Nephron (organoid): ENCODE results near the gene AQP5.

Experiments used
- H3K27ac Mint-ChIP-seq, 3 experiments: 2 replicates each; pipeline ENCODE4 v1.8.0; 2020; ENCODE audit warnings: mixed read lengths in 3 of 3, mild to moderate bottlenecking in 2 of 3, moderate library complexity in 1 of 3
- H3K27me3 Mint-ChIP-seq: 2 replicates; pipeline ENCODE4 v1.8.0; 2021; ENCODE audit warnings: low read depth, mild to moderate bottlenecking, moderate library complexity, mixed read lengths
- H3K36me3 Mint-ChIP-seq: 2 replicates; pipeline ENCODE4 v1.8.0; 2020; ENCODE audit warnings: low read depth, mixed read lengths
- H3K4me1 Mint-ChIP-seq: 2 replicates; pipeline ENCODE4 v1.8.0; 2020; ENCODE audit warnings: mixed read lengths
- H3K4me3 Mint-ChIP-seq, 3 experiments: 2 replicates each; pipeline ENCODE4 v1.8.0; 2020; ENCODE audit warnings: mild to moderate bottlenecking in 3 of 3, mixed read lengths in 3 of 3, moderate library complexity in 2 of 3
- H3K9me3 Mint-ChIP-seq: 2 replicates; pipeline ENCODE4 v1.8.0; 2020; ENCODE audit warnings: mixed read lengths
- TF ChIP-seq, protein P1 (sequence below), 3 experiments: fragments of 200-600 bp; sonication (generic); IDR thresholded peaks; one replicate each; pipeline ENCODE4 v1.5.0; 2021; ENCODE audit warnings: antibody characterized with exemption in 3 of 3; ENCODE audit not compliant: unreplicated experiment in 3 of 3

Gene AQP5

DNA sequence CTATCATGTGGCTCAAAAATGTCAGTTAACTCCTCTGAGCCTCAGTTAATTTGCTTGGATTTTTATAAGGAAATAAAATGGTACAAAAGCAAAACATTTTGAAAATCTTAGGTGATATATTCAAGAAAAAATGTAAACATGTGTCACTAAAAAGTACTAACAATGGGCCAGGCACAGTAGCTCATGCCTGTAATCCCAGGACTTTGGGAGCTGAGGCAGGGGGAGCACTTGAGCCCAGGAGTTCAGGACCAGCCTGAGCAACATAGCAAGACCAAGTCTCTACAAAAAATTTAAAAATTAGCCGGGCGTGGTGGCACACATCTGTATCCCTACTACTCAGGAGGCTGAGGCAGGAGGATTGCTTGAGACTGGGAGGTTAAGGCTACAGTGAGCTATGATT lies 36.8 kb downstream of the AQP5 start:
- H3K4me1 Mint-ChIP-seq: no peaks in the 10 kb centered on the region
- H3K9me3 Mint-ChIP-seq: no peaks in the 10 kb centered on the region
- peaks cover 55% of the 10 kb centered on the region for H3K36me3 Mint-ChIP-seq
- no peak overlapping the region for H3K27ac Mint-ChIP-seq
- H3K4me3 Mint-ChIP-seq: no peak overlapping the region
- H3K27me3 Mint-ChIP-seq: no peaks in the 10 kb centered on the region
- TF ChIP-seq, protein P1, sequence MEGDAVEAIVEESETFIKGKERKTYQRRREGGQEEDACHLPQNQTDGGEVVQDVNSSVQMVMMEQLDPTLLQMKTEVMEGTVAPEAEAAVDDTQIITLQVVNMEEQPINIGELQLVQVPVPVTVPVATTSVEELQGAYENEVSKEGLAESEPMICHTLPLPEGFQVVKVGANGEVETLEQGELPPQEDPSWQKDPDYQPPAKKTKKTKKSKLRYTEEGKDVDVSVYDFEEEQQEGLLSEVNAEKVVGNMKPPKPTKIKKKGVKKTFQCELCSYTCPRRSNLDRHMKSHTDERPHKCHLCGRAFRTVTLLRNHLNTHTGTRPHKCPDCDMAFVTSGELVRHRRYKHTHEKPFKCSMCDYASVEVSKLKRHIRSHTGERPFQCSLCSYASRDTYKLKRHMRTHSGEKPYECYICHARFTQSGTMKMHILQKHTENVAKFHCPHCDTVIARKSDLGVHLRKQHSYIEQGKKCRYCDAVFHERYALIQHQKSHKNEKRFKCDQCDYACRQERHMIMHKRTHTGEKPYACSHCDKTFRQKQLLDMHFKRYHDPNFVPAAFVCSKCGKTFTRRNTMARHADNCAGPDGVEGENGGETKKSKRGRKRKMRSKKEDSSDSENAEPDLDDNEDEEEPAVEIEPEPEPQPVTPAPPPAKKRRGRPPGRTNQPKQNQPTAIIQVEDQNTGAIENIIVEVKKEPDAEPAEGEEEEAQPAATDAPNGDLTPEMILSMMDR (IDR thresholded peaks at IDR 0.05; ENCODE audit: unreplicated experiment in 3 of 3): no peak

DNA sequence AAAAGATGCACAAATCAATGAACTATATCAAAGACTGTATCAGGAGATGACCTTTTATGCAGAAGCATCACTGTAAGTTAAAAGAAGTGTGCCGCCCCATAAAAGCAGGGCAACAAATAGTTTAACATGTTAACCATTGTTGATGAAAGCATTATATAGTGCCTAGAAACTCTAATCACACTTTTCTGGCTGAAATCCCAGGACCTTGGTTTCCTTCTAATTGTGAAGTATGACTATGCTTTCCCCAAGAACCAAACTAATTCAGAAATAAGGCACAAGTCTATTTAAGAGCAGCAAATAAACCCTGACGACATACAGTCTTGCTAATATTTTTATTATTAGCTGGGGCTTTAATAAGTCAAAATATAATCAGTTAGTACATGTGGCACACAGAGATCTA lies 41.9 kb downstream of the AQP5 start:
- H3K27ac Mint-ChIP-seq: peak overlapping the region in 2 of 3 experiments; percentile 46 to 64
- H3K4me3 Mint-ChIP-seq: no peak overlapping the region
- no peaks in the 10 kb centered on the region for H3K27me3 Mint-ChIP-seq
- TF ChIP-seq, protein P1 (IDR thresholded peaks at IDR 0.05; ENCODE audit: unreplicated experiment in 3 of 3): no peak
- H3K36me3 Mint-ChIP-seq: peaks cover 41% of the 10 kb centered on the region
- H3K9me3 Mint-ChIP-seq: no peaks in the 10 kb centered on the region
- H3K4me1 Mint-ChIP-seq: no peaks in the 10 kb centered on the region

DNA sequence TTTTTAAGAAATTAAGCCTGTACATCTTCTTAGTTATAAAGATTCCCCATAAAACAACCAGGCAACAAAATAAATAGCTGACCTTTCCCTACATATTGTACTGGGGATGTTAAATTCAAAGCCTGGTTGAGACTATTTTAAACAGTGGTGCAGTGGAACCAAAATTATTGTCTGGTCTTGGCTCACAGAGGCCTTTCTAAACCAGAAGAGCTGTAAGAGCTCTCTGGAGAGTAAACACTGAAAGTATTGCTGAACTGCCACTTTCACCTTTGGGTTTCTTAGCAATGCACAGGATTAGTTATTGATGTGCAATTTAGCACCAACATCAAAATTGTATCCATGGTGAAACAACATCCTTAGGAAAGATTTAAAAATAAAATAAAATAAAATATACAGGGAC lies 43.0 kb downstream of the AQP5 start:
- H3K27ac Mint-ChIP-seq: peak overlapping the region in 1 of 3 experiments; percentile 2
- H3K4me1 Mint-ChIP-seq: peaks cover 4% of the 10 kb centered on the region
- TF ChIP-seq, protein P1 (IDR thresholded peaks at IDR 0.05; ENCODE audit: unreplicated experiment in 3 of 3): no peak

DNA sequence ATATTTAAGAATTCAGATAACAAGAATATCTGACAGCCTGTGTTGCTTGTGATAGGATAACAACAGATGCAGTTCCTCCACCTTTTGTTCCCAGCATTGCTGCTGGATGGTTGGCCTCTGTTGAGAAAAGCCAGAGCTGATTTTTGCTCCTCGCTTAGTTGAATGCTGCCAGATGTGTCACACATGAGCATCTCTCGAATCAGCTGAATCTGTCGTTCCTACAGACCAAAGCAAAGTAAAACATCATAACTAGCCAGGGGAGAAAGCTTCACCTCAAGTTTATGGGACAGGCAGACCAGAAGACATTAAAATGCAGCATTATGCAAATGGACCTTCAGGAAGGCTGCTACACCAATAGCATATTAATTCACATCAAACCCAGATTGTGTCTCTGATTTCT lies 43.5 kb downstream of the AQP5 start:
- Mint-ChIP-seq H3K27ac (peak overlapping the region in 1 of 3 experiments; percentile 2), H3K27me3 (no peaks in the 10 kb centered on the region), H3K9me3 (no peaks in the 10 kb centered on the region), H3K36me3 (peaks cover 39% of the 10 kb centered on the region), H3K4me3 (no peak overlapping the region), H3K4me1 (peaks cover 5% of the 10 kb centered on the region)
- TF ChIP-seq, protein P1 (IDR thresholded peaks at IDR 0.05; ENCODE audit: unreplicated experiment in 3 of 3): no peak

More for the DNA sequence above, 43.0 kb downstream of the AQP5 start:
- Mint-ChIP-seq H3K27me3 (no peaks in the 10 kb centered on the region), H3K4me3 (no peak overlapping the region), H3K9me3 (no peaks in the 10 kb centered on the region), H3K36me3 (peaks cover 37% of the 10 kb centered on the region)

DNA sequence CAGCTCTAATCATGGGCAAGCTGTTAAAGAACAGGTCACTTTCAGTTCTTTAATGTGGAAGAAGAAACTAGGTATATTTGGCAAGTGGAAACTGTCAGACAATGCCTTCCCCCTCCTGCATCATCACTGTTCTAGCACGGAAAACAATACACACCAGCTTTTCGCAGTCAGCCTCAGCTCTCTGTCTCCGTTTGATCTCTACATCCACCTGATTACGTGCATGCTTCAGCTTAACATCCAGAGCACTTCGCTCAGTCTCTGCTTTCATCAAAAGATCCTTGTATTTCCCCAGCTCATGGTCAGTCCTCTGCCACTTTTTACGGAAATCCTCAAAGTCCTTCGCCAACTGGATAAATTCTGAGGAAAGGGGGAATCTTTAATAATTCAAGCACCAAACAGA lies 44.6 kb downstream of the AQP5 start:
- H3K9me3 Mint-ChIP-seq: no peaks in the 10 kb centered on the region
- H3K4me1 Mint-ChIP-seq: peaks cover 5% of the 10 kb centered on the region
- H3K36me3 Mint-ChIP-seq: peaks cover 30% of the 10 kb centered on the region
- H3K27ac Mint-ChIP-seq: peak overlapping the region in 2 of 3 experiments; percentile 19 to 27
- no peak overlapping the region for H3K4me3 Mint-ChIP-seq
- H3K27me3 Mint-ChIP-seq: no peaks in the 10 kb centered on the region
- TF ChIP-seq, protein P1 (IDR thresholded peaks at IDR 0.05; ENCODE audit: unreplicated experiment in 3 of 3): no peak

DNA sequence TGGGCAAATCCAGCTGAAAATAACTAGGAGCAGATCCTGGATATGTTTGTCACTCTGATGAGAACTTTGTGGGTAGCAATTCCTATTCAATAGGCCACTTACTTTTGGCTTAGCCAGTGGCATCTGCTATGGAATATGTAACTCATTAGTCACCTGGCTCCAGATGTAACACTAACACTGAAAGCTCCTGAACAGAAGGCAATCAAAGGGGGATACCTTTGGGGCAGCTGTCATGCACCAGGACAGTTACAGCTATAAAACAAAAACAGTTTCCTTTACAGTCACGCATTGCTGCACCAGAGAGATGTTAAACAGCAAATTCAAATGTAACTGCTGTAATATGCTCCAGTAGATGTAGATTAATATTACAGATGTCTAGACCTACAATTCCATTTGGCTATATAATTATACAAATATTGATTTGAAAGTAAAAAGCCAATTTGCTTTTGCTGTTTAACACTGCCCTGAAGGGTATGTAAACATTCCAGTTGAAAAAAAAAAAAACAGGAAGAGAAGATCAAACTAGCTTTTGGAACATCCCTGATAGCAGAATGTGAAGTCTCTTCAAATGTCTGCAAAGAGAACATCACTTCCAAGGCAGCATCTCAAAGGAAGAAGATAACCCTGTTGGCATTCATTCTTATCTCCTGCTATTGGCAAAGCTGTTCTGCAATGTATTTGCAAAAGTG lies 45.2 kb downstream of the AQP5 start:
- TF ChIP-seq, protein P1 (IDR thresholded peaks at IDR 0.05; ENCODE audit: unreplicated experiment in 3 of 3): no peak

More for the DNA sequence above, 45.2 kb downstream of the AQP5 start:
- no peaks in the 10 kb centered on the region for H3K27me3 Mint-ChIP-seq
- peaks cover 29% of the 10 kb centered on the region for H3K36me3 Mint-ChIP-seq
- peak overlapping the region in 1 of 3 experiments; percentile 27 for H3K27ac Mint-ChIP-seq
- H3K9me3 Mint-ChIP-seq: no peaks in the 10 kb centered on the region
- peaks cover 5% of the 10 kb centered on the region for H3K4me1 Mint-ChIP-seq
- no peak overlapping the region for H3K4me3 Mint-ChIP-seq
